B cell (primary cell): ENCODE results near the gene NAALADL1. TPM values are rescaled to one million over a fixed set of nuclear protein-coding genes. Genes with fewer than 3 reads are reported as not detected.
A peak's percentile ranks its signal among the peaks of the same experiment; 100 is the strongest.

Source experiments
- ATAC-seq: fragments of 200-7000 bp; cut with Tn5 transposase; one replicate; pipeline ENCODE4 v1.10.0; 2021; ENCODE audit warnings: low read depth, mild to moderate bottlenecking, moderate number of reproducible peaks, moderate library complexity
- CTCF ChIA-PET: fragments of 350-600 bp; sonication (Branson Sonifier 250); formaldehyde crosslinking; loops from one replicate; lab custom pipeline; 2021; ENCODE audit warnings: antibody characterized with exemption, inconsistent platforms; lab: Charles Lee
- POLR2A ChIA-PET: fragments of 350-600 bp; sonication (Branson Sonifier 250); formaldehyde crosslinking; loops from one replicate; lab custom pipeline; 2021; ENCODE audit warnings: antibody characterized with exemption; lab: Charles Lee
- DNase-seq: peaks from one replicate; pipeline ENCODE4 v3.0.0; 2013
- H2AFZ ChIP-seq: 2 replicates; pipeline ENCODE4 v1.6.1; 2012; ENCODE audit warnings: mild to moderate bottlenecking, low read depth, low read length; ENCODE audit not compliant: insufficient read depth, poor library complexity, severe bottlenecking
- H3K27ac ChIP-seq, 2 donors: 1 replicate in 1 of 2; 2 replicates in 1 of 2; pipeline ENCODE4 v1.5.1; 2012 to 2013; ENCODE audit warnings: low read length in 2 of 2, mild to moderate bottlenecking in 2 of 2, moderate library complexity in 1 of 2
- H3K27me3 ChIP-seq, 4 experiments: fragments of 200-600 bp in 1 of 4; sonication (generic) in 1 of 4; replicated peaks in 1 of 4; 1 replicate in 2 of 4; 2 replicates in 2 of 4; pipeline versions ENCODE4 v1.6.1 to v1.7.0; 2013 to 2016; ENCODE audit warnings: low read length in 3 of 4, mild to moderate bottlenecking in 2 of 4, mixed read lengths in 1 of 4, moderate library complexity in 1 of 4; ENCODE audit not compliant: insufficient read depth in 4 of 4, control insufficient read depth in 3 of 4; ENCODE audit errors: control extremely low read depth in 1 of 4
- H3K36me3 ChIP-seq, 2 experiments: replicated peaks in 1 of 2; 1 replicate in 1 of 2; 2 replicates in 1 of 2; pipeline versions ENCODE4 v1.6.1 to v1.7.1; 2013; ENCODE audit warnings: low read length in 1 of 2; ENCODE audit not compliant: insufficient read depth in 2 of 2, control insufficient read depth in 1 of 2; ENCODE audit errors: control extremely low read depth in 1 of 2, extremely low read depth in 1 of 2
- H3K4me1 ChIP-seq, 2 donors: fragments of 200-600 bp in 1 of 2; sonication (generic) in 1 of 2; 1 replicate in 1 of 2; 2 replicates in 1 of 2; pipeline versions ENCODE4 v1.5.1 to v1.6.1; 2013 to 2017; ENCODE audit warnings: low read length in 2 of 2; ENCODE audit not compliant: control insufficient read depth in 2 of 2, insufficient read depth in 2 of 2
- H3K4me2 ChIP-seq: replicated peaks from 2 replicates; pipeline ENCODE3; 2012; ENCODE audit warnings: mild to moderate bottlenecking, low read depth, low read length; ENCODE audit not compliant: poor library complexity, severe bottlenecking
- H3K4me3 ChIP-seq, 5 experiments: fragments of 200-600 bp in 1 of 5; sonication (generic) in 1 of 5; 1 replicate in 3 of 5; 2 replicates in 2 of 5; pipeline versions ENCODE4 v1.5.1 to v1.7.0; 2011 to 2016; ENCODE audit warnings: low read length in 4 of 5, mild to moderate bottlenecking in 4 of 5, low read depth in 2 of 5, control low read depth in 1 of 5, moderate library complexity in 1 of 5; ENCODE audit not compliant: insufficient read depth in 1 of 5; ENCODE audit errors: control extremely low read depth in 1 of 5, extremely low read depth in 1 of 5
- H3K79me2 ChIP-seq: fragments of 200-600 bp; sonication (generic); one replicate; pipeline ENCODE4 v1.6.0; 2016; ENCODE audit warnings: low read length; ENCODE audit not compliant: control insufficient read depth, insufficient read depth
- H3K9ac ChIP-seq: fragments of 200-600 bp; sonication (generic); 2 replicates; pipeline ENCODE4 v1.6.1; 2017; ENCODE audit warnings: mild to moderate bottlenecking, low read length, moderate library complexity
- H3K9me3 ChIP-seq, 3 donors: one replicate each; pipeline versions ENCODE4 v1.6.1 to v1.7.1; 2013; ENCODE audit warnings: low read length in 2 of 3; ENCODE audit not compliant: control insufficient read depth in 2 of 3, insufficient read depth in 1 of 3; ENCODE audit errors: control extremely low read depth in 1 of 3
- H4K20me1 ChIP-seq: 2 replicates; pipeline ENCODE4 v1.6.0; 2012; ENCODE audit warnings: mild to moderate bottlenecking, low read length; ENCODE audit not compliant: insufficient read depth, control insufficient read depth, poor library complexity, severe bottlenecking
- H3K27ac Mint-ChIP-seq: one replicate; pipeline ENCODE4 v1.8.0; 2021; ENCODE audit warnings: mixed read lengths
- H3K27me3 Mint-ChIP-seq: one replicate; pipeline ENCODE4 v1.8.0; 2021; ENCODE audit warnings: mixed read lengths
- H3K4me1 Mint-ChIP-seq: one replicate; pipeline ENCODE4 v1.8.0; 2021; ENCODE audit warnings: mixed read lengths
- H3K4me3 Mint-ChIP-seq: one replicate; pipeline ENCODE4 v1.8.0; 2021; ENCODE audit warnings: mixed read lengths
- H3K9me3 Mint-ChIP-seq: one replicate; pipeline ENCODE4 v1.8.0; 2022; ENCODE audit warnings: mixed read lengths; ENCODE audit not compliant: insufficient read depth
- EZH2 ChIP-seq: IDR thresholded peaks from 2 replicates; pipeline ENCODE4 v1.6.1; 2012; ENCODE audit warnings: borderline replicate concordance, low read depth, mild to moderate bottlenecking, moderate library complexity, low read length; ENCODE audit not compliant: insufficient read depth, poor library complexity, severe bottlenecking
- WGBS: methylation state at CpG from one replicate; pipeline ENCODE4 v1.1.5; 2013; ENCODE audit warnings: missing lambda C conversion rate; ENCODE audit not compliant: insufficient coverage; 5-methylcytosine and 5-hydroxymethylcytosine counted together
- intact Hi-C: fragments of 100-400 bp; cut with micrococcal nuclease; formaldehyde crosslinking; loops from one replicate; pipeline ENCODE4 v1.10.0; 2022
- polyA plus RNA-seq: library from polyadenylated mRNA; depleted of rRNA; stranded (reverse); fragments of >200 nt; gene quantifications from 2 replicates; pipeline ENCODE4 v1.2.3, GENCODE V29; 2012
- total RNA-seq, 2 donors: library from RNA; stranded (reverse); fragments of 120-200 nt in 1 of 2; gene quantifications; 1 replicate in 1 of 2; 2 replicates in 1 of 2; pipeline versions ENCODE4 v1.2.3 to v1.2.4, GENCODE V29; 2013 to 2022
- TF ChIP-seq, protein P1 (sequence below): fragments of 200-600 bp; IDR thresholded peaks from one replicate; pipeline ENCODE4 v1.8.0; 2022; ENCODE audit warnings: antibody characterized with exemption, mild to moderate bottlenecking

NAALADL1 gene
- total and polyA plus RNA-seq, 2 donors (not counting 1 experiment from before 2014, with no cell fraction given), result 23.0 to 40.2 TPM

DNA sequence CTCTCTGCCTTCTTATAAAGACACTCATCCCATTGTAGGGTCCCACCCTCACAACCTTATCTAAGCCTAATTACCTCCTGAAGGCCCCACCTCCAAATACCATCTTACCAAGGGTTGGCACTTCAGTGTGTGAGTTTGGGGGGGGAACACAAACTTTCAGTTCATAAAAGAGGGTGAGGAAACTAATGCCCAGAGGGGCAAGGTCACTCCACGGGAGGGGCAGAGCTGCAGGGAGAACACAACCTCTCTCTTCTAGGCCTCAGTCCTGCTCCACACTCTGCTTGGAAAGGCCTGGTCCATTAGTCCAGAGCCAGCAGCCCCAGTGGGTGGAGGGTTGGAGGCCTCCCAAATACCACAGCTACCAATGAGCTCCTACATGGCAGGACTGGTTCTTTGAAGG lies 58.9 kb downstream of the NAALADL1 start:
- DNase-seq (no peak), ATAC-seq (no peak)
- H3K36me3 ChIP-seq, result no peaks in the 10 kb centered on the region
- no peak overlapping the region for H3K9ac ChIP-seq
- CTCF ChIA-PET, result interaction anchor here (4.0 kb wide), 1 partner anchor 13 kb away, joined by 24 read pairs; the partner anchor contains the start of gene ARL2
- H3K27ac ChIP-seq, result no peak overlapping the region
- H3K79me2 ChIP-seq, result no peaks in the 10 kb centered on the region
- no peak overlapping the region for H3K27ac Mint-ChIP-seq
- POLR2A ChIA-PET, result interaction anchor here (0.7 kb wide), 2 partner anchors 75 to 111 kb away, joined by 4 to 7 read pairs; partner anchors contain the start of gene PPP2R5B
- H3K4me1 ChIP-seq, result peaks cover 13 to 15% of the 10 kb centered on the region in 2 donors
- peaks cover 23% of the 10 kb centered on the region for H3K4me1 Mint-ChIP-seq
- intact Hi-C loops, result no loop called here
- H3K9me3 ChIP-seq, result no peaks in the 10 kb centered on the region
- TF ChIP-seq EZH2, result no peak
- TF ChIP-seq, protein P1, sequence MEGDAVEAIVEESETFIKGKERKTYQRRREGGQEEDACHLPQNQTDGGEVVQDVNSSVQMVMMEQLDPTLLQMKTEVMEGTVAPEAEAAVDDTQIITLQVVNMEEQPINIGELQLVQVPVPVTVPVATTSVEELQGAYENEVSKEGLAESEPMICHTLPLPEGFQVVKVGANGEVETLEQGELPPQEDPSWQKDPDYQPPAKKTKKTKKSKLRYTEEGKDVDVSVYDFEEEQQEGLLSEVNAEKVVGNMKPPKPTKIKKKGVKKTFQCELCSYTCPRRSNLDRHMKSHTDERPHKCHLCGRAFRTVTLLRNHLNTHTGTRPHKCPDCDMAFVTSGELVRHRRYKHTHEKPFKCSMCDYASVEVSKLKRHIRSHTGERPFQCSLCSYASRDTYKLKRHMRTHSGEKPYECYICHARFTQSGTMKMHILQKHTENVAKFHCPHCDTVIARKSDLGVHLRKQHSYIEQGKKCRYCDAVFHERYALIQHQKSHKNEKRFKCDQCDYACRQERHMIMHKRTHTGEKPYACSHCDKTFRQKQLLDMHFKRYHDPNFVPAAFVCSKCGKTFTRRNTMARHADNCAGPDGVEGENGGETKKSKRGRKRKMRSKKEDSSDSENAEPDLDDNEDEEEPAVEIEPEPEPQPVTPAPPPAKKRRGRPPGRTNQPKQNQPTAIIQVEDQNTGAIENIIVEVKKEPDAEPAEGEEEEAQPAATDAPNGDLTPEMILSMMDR, result no peak
- H3K4me2 ChIP-seq, result no peak overlapping the region
- H4K20me1 ChIP-seq, result no peaks in the 10 kb centered on the region
- peaks cover 0 to 3% (median 0%) of the 10 kb centered on the region in 4 experiments for H3K27me3 ChIP-seq
- H3K4me3 Mint-ChIP-seq, result no peak overlapping the region
- no peak overlapping the region for H3K4me3 ChIP-seq
- H2AFZ ChIP-seq, result no peak overlapping the region
- H3K27me3 Mint-ChIP-seq, result no peaks in the 10 kb centered on the region
- H3K9me3 Mint-ChIP-seq, result no peaks in the 10 kb centered on the region
- no CpG with 5 or more reads among the region's 1 CpG for WGBS

DNA sequence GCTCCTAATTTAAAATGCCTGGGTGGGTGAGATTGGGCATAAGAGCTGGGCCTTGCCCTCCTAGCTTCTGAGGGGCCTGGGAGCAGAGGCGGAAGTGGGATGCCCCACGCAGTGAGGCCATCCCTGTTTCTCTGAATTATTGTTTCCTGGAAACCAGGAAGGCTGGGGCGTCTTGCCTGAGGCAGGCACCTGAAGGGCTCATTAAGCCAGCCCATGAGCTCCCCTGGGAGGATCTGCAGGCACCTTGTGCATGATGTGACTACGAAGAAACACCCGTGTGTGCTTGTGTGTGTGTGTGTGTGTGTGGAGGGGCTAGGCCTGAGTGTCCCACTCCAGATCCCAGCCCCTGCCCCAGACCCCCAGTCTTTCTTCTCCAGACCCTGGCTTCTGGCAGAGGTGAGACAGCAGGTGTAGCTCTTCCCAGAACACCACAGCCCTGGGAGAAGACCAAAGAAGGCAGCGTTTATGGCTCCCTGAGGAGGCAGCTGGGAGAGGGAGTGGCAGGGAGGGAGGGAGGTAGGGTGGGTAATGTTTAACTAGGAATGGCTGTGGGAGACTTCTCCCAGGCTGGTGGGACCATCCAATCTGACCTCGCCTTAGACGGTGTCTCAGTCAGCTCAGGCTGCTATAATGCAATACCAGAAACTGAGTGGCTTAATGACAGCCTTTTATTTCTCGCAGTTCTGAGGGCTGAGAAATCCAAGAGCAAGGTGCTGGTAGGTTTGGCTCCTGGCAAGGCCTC lies 59.5 kb downstream of the NAALADL1 start:
- no peak overlapping the region for H3K4me3 ChIP-seq
- intact Hi-C loops, result no loop called here
- no peaks in the 10 kb centered on the region for H3K9me3 ChIP-seq
- peaks cover 13 to 15% of the 10 kb centered on the region in 2 donors for H3K4me1 ChIP-seq
- H2AFZ ChIP-seq, result peak overlapping the region; percentile 16
- no peaks in the 10 kb centered on the region for H4K20me1 ChIP-seq
- H3K4me2 ChIP-seq, result no peak overlapping the region
- no peaks in the 10 kb centered on the region for H3K36me3 ChIP-seq
- WGBS, result 76% methylated on average over 6 of the region's 9 CpGs
- CTCF ChIA-PET, result interaction anchor here (0.6 to 4.0 kb wide), 5 partner anchors 11 to 151 kb away, joined by 3 to 24 read pairs (median 4); partner anchors contain the start of gene ARL2
- Mint-ChIP-seq H3K4me1 (peaks cover 23% of the 10 kb centered on the region), H3K27ac (no peak overlapping the region), H3K27me3 (no peaks in the 10 kb centered on the region), H3K4me3 (no peak overlapping the region), H3K9me3 (no peaks in the 10 kb centered on the region)
- POLR2A ChIA-PET, result interaction anchor here (0.6 to 0.7 kb wide), 3 partner anchors 11 to 110 kb away, joined by 4 to 6 read pairs (median 5); no protein-coding TSS in a partner anchor
- no peak overlapping the region for H3K9ac ChIP-seq
- DNase-seq (no peak), ATAC-seq (no peak)
- H3K79me2 ChIP-seq, result no peaks in the 10 kb centered on the region
- peaks cover 0 to 3% (median 0%) of the 10 kb centered on the region in 4 experiments for H3K27me3 ChIP-seq
- no peak overlapping the region for H3K27ac ChIP-seq
- TF ChIP-seq, protein P1, result no peak
- no peak for TF ChIP-seq EZH2
